ENCODE results near the gene ERF.

Gene ERF

DNA sequence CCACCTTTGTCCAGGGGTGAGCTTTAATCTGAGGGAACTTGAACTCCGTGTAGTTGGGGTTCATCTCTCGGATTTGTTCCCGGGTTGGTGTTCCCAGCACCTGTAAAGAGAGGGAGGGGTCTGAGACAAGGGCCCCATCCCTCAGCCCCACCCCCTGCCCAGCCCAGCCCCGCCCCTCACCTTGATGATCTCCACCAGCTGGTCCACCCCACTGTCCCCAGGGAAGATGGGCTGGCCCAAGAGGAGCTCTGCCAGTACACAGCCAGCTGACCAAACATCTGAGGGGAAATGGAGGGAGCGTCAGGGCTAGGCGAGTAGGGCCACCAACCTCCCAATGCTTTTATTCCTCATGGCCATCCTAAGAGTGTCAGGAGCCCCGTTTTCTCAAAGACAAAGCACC is 21.8 kb downstream of the ERF start:
- Histone ChIP-seq H3K4me1 (ENCODE audit: control insufficient read depth, low read length) (no peaks in the 10 kb centered on the region), H3F3A (ENCODE audit: control insufficient read depth, insufficient read depth) (peaks cover 13% of the 10 kb centered on the region), H3K9me3 (ENCODE audit: control insufficient read depth, insufficient read depth, low read length) (no peaks in the 10 kb centered on the region), H4K20me1 (ENCODE audit: control insufficient read depth, insufficient read depth, low read depth, low read length) (0 out of 2 replicates have a peak, but pooled peaks cover 5% of the 10 kb centered on the region), H3K9me2 (replicated peaks; ENCODE audit: control insufficient read depth, low read length) (no peaks in the 10 kb centered on the region), H3K4me2 (ENCODE audit: low read length) (no peak overlapping the region), H3K27ac (ENCODE audit: low read depth, low read length) (no peak overlapping the region), H3K79me2 (ENCODE audit: control insufficient read depth, low read length) (peaks cover 31% of the 10 kb centered on the region), H3K27me3 (ENCODE audit: control insufficient read depth, low read length) (no peaks in the 10 kb centered on the region), H3K36me3 (ENCODE audit: control insufficient read depth, low read length) (peaks cover 87% of the 10 kb centered on the region), H3K4me3 (ENCODE audit: low read length) (no peak overlapping the region)
- TF ChIP-seq, protein P1, sequence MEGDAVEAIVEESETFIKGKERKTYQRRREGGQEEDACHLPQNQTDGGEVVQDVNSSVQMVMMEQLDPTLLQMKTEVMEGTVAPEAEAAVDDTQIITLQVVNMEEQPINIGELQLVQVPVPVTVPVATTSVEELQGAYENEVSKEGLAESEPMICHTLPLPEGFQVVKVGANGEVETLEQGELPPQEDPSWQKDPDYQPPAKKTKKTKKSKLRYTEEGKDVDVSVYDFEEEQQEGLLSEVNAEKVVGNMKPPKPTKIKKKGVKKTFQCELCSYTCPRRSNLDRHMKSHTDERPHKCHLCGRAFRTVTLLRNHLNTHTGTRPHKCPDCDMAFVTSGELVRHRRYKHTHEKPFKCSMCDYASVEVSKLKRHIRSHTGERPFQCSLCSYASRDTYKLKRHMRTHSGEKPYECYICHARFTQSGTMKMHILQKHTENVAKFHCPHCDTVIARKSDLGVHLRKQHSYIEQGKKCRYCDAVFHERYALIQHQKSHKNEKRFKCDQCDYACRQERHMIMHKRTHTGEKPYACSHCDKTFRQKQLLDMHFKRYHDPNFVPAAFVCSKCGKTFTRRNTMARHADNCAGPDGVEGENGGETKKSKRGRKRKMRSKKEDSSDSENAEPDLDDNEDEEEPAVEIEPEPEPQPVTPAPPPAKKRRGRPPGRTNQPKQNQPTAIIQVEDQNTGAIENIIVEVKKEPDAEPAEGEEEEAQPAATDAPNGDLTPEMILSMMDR (IDR thresholded peaks at IDR 0.05; ENCODE audit: low read depth, low read length, poor library complexity, severe bottlenecking), result no peak
- no peak for TF ChIP-seq EZH2phosphoT487 (IDR thresholded peaks at IDR 0.05; ENCODE audit: borderline replicate concordance, low read length)

DNA sequence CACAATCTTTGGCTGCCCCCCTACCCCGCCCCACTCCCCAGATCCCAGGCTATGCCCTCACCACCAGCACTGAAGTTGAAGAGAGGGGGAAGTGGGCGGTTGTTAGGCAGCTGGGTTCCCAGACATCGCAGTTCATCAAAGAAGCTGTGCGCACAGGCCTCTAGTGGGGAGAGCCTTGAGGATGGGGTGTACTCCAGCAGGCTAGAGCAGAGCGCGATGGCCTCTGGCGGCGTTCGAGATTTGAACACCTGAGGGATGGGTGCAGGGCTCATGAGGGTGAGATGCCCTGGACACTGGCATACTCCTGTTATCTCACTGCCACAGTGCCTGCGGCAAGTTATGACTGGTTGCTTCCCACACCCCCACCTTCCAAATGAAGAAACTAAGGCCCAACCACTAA is 22.5 kb downstream of the ERF start:
- TF ChIP-seq, protein P1 (IDR thresholded peaks at IDR 0.05; ENCODE audit: low read depth, low read length, poor library complexity, severe bottlenecking), result no peak
- TF ChIP-seq EZH2phosphoT487 (IDR thresholded peaks at IDR 0.05; ENCODE audit: borderline replicate concordance, low read length), result no peak
- Histone ChIP-seq H3K9me3 (ENCODE audit: control insufficient read depth, insufficient read depth, low read length) (no peaks in the 10 kb centered on the region), H3K79me2 (ENCODE audit: control insufficient read depth, low read length) (peaks cover 29% of the 10 kb centered on the region), H3K36me3 (ENCODE audit: control insufficient read depth, low read length) (peaks cover 89% of the 10 kb centered on the region), H3K4me2 (ENCODE audit: low read length) (no peak overlapping the region), H4K20me1 (ENCODE audit: control insufficient read depth, insufficient read depth, low read depth, low read length) (0 out of 2 replicates have a peak, but pooled peaks cover 5% of the 10 kb centered on the region), H3K27ac (ENCODE audit: low read depth, low read length) (no peak overlapping the region), H3K4me1 (ENCODE audit: control insufficient read depth, low read length) (no peaks in the 10 kb centered on the region), H3K27me3 (ENCODE audit: control insufficient read depth, low read length) (no peaks in the 10 kb centered on the region), H3K9me2 (replicated peaks; ENCODE audit: control insufficient read depth, low read length) (no peaks in the 10 kb centered on the region), H3K4me3 (ENCODE audit: low read length) (no peak overlapping the region), H3F3A (ENCODE audit: control insufficient read depth, insufficient read depth) (peaks cover 13% of the 10 kb centered on the region)

DNA sequence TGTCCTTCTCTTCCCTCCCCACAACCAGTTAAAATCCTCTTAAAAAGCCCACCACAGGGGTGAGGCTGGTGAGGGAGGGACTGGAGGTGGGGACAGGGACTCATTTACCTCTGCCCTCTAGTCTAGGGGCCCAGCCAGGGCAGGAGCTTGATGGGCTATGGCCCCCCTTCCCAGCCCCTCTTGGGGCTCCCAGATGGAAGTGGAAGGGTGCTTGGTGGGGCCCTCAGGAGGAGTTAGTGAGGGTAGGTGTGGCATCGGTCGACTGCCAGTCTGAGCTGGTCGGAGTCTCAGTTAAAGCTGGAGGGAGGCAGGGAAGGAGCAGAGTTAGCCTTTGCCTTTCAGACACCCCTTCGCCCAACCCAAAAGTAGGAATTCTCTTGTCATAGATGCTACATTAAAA is 24.4 kb downstream of the ERF start:
- peaks cover 5% of the 10 kb centered on the region; the same call in 1 of the 2 replicates for H4K20me1 ChIP-seq (ENCODE audit: control insufficient read depth, insufficient read depth, low read depth, low read length)
- peaks cover 91% of the 10 kb centered on the region for H3K36me3 ChIP-seq (ENCODE audit: control insufficient read depth, low read length)
- no peak overlapping the region for H3K27ac ChIP-seq (ENCODE audit: low read depth, low read length)

More for the DNA sequence above, 24.4 kb downstream of the ERF start:
- no peaks in the 10 kb centered on the region for H3K4me1 ChIP-seq (ENCODE audit: control insufficient read depth, low read length)
- no peaks in the 10 kb centered on the region for H3K9me3 ChIP-seq (ENCODE audit: control insufficient read depth, insufficient read depth, low read length)
- TF ChIP-seq, protein P1 (IDR thresholded peaks at IDR 0.05; ENCODE audit: low read depth, low read length, poor library complexity, severe bottlenecking), result no peak
- no peak for TF ChIP-seq EZH2phosphoT487 (IDR thresholded peaks at IDR 0.05; ENCODE audit: borderline replicate concordance, low read length)
- no peak overlapping the region for H3K4me2 ChIP-seq (ENCODE audit: low read length)
- H3K4me3 ChIP-seq (ENCODE audit: low read length), result no peak overlapping the region
- H3K9me2 ChIP-seq (replicated peaks; ENCODE audit: control insufficient read depth, low read length), result no peaks in the 10 kb centered on the region
- H3K27me3 ChIP-seq (ENCODE audit: control insufficient read depth, low read length), result no peaks in the 10 kb centered on the region
- peaks cover 12% of the 10 kb centered on the region for H3F3A ChIP-seq (ENCODE audit: control insufficient read depth, insufficient read depth)
- H3K79me2 ChIP-seq (ENCODE audit: control insufficient read depth, low read length), result peaks cover 37% of the 10 kb centered on the region

Data from DOHH2 (cell line).